Stimulated activated naive CD8-positive, alpha-beta T cell treated with anti-CD3 and anti-CD28 coated beads, Interleukin-15, amount 100 ng/mL, for 72 hours (primary cell): ENCODE measurements around the gene NPTX1.

Experiments used
- ATAC-seq: fragments of 150-1000 bp; cut with Tn5 transposase; 2 replicates; pipeline ENCODE4 v1.10.0; 2021; ENCODE audit warnings: mild to moderate bottlenecking, moderate library complexity
- DNase-seq, 2 donors: peaks; one replicate each; pipeline ENCODE4 v3.0.0; 2021 to 2022
- H3K27ac Mint-ChIP-seq, 2 donors: one replicate each; pipeline ENCODE4 v1.8.0; 2022; ENCODE audit warnings: mild to moderate bottlenecking in 2 of 2, mixed read lengths in 2 of 2, moderate library complexity in 2 of 2
- H3K27me3 Mint-ChIP-seq: one replicate; pipeline ENCODE4 v1.8.0; 2022; ENCODE audit warnings: mixed read lengths
- H3K4me1 Mint-ChIP-seq: one replicate; pipeline ENCODE4 v1.8.0; 2022; ENCODE audit warnings: mild to moderate bottlenecking, mixed read lengths
- H3K4me3 Mint-ChIP-seq, 2 donors: one replicate each; pipeline ENCODE4 v1.8.0; 2022; ENCODE audit warnings: mild to moderate bottlenecking in 2 of 2, mixed read lengths in 2 of 2, moderate library complexity in 1 of 2
- H3K9me3 Mint-ChIP-seq, 2 donors: one replicate each; pipeline ENCODE4 v1.8.0; 2022; ENCODE audit warnings: mixed read lengths in 2 of 2

NPTX1 gene

DNA sequence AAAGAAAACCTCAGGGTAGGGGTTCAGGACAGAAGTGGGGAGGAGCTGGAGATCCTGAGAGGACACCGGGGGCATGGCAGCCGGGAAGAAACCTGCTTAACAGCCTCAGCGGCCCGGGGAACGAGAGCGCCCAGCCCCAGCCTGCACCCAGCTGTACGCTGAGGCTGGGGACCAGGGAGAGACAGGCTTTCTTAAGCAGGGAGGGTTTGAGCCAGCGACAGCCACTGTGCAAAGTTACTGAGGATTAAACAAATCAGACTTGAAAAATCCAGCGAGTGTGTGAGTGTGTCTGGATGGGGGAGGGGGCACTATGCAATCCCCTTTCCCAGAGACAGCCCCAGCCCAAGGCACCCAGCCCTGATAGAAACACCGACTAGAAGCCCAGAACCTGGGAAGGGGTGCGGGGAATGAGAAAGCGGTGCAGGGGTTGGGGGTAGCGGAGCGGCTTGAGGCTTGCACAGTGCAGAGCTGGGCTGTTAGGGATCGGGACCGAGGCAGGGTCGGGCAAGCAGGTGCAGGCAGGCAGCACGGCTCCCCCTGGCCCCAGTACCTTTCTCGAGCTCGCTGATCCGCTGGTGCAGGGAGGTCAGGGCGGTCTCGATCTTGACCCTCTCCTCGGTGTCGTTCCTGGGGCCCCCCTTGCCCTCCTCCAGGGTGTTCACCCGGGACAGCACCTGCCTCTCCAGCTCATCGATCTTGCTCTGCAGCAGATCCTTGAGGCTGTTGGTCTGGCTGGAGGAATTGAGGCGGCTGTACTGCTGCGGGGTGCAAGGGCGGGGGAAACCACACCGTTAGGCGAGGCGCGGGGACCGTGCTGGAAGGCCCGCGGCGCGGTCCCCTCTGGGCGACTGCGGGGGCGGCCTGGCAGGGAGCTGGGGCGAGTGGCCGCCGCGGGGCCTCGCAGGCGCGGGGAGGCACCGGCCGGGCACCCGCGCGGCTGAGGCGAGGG is 1.2 kb downstream of the NPTX1 start:
- Mint-ChIP-seq H3K4me3 (peak overlapping the region; percentile 77 to 84), H3K4me1 (peaks cover 49% of the 10 kb centered on the region), H3K27ac (peak overlapping the region in 1 of 2 donors; percentile 71), H3K27me3 (peaks cover 76% of the 10 kb centered on the region), H3K9me3 (no peaks in the 10 kb centered on the region)
- DNase-seq = peak in 1 of 2 donors; percentile 32
- peak; percentile 48 for ATAC-seq

DNA sequence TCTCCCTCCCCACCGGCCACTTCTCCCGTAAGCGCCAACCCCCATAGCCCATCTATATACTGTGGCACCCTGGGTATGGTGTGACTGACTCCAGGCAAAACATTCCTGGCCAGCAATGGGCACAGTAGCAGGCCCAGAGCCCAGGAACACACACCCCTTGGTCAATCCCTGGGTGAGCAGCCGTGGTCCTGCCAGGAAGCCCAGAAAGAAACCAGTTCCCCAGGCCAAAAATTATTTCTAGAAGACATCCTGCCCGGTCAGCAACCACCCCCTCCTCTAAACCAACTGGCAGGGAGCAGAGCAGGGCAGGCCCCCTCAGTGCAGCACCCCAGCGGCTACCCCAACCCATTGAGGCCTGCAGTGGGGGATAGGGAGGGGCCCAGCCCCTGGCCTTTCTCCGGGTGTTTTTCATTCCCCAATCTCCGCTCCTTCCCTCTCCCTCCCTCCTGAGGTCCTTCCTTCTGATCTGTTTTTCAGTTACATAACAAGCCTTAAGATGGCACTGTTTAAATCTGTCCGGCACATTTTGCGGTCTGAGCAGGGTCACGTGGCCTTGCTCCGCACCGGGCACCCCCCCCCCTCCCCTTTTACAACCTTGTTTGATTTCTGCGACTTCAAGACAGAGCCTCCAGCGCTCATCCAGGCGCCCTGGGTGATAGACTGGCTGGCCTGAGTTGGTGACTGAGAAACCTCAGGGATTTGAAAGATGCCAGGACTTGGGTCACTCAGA is 2.0 kb downstream of the NPTX1 start:
- ATAC-seq (peak; percentile 13), DNase-seq (peak in 1 of 2 donors; percentile 38)
- peak overlapping the region; percentile 77 to 84 for H3K4me3 Mint-ChIP-seq
- peaks cover 49% of the 10 kb centered on the region for H3K4me1 Mint-ChIP-seq
- no peaks in the 10 kb centered on the region for H3K9me3 Mint-ChIP-seq
- H3K27ac Mint-ChIP-seq = no peak overlapping the region
- peaks cover 70% of the 10 kb centered on the region for H3K27me3 Mint-ChIP-seq

DNA sequence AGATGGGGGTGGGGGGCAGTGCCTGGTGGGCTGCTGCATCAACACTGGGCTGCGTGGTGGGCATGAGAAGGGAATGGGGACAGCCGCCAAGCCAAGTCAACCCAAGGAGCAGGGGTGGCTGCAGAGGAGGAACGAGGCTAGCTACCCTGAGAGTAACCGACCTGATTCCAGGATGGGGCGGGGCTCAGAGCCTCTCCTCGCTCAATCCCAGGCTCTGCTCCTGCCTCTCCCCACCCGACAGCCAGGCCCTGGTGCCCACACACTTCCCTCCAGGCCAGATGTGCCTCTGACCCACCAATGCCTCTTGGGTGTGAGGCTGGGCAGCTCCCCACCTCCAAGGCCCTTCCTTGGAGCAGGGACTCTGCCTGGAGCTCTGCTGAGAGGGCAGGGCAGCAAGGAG is 2.7 kb downstream of the NPTX1 start:
- no peak for DNase-seq
- Mint-ChIP-seq H3K4me3 (no peak overlapping the region), H3K9me3 (no peaks in the 10 kb centered on the region), H3K27me3 (peaks cover 70% of the 10 kb centered on the region), H3K4me1 (peaks cover 42% of the 10 kb centered on the region), H3K27ac (no peak overlapping the region)
- ATAC-seq = no peak

DNA sequence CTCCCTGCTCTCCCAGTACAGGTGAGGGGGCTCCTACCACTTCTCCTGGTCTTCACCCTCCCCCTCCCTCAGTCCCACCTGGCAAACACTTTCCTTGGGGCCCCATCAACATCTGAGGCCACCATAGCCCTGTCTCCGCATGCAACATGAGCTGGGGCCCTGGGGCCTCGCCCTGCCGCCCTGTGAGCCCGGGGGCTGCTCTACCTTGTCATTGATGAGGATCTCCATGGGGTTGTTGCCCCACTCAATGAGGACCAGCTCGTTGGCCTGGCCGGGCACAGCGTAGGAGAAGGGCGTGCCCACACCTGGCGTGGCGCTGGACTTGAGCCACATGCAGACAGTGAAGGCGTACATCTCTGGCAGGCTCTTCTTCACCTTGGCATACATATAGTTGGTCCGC is 3.4 kb downstream of the NPTX1 start:
- no peak for DNase-seq
- H3K4me3 Mint-ChIP-seq = no peak overlapping the region
- no peaks in the 10 kb centered on the region for H3K9me3 Mint-ChIP-seq
- no peak overlapping the region for H3K27ac Mint-ChIP-seq
- no peak for ATAC-seq
- H3K27me3 Mint-ChIP-seq = peaks cover 74% of the 10 kb centered on the region
- H3K4me1 Mint-ChIP-seq = peaks cover 41% of the 10 kb centered on the region

DNA sequence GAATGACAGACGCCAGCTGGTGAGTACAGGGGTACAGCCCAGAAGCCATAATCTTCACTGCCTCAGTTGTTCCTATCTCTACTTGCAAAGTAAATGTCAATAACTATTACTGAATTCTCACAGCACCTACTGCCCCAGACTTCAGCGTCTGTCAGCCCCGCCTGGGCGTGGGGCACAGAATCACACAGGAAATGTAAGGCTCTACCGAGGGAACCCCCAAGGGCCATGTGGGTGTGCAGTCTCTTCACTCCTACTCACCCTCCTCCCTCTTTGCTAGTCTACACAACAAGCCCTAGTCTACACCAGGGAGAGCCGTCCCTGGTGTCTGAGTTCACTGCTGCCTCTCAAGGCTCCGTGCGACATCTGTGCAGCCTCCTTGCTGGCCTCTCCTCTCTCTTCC is 4.5 kb downstream of the NPTX1 start:
- no peak for DNase-seq
- H3K27ac Mint-ChIP-seq = no peak overlapping the region
- no peak for ATAC-seq
- H3K4me3 Mint-ChIP-seq = no peak overlapping the region
- H3K27me3 Mint-ChIP-seq = peaks cover 83% of the 10 kb centered on the region
- H3K4me1 Mint-ChIP-seq = peaks cover 41% of the 10 kb centered on the region
- H3K9me3 Mint-ChIP-seq = no peaks in the 10 kb centered on the region

DNA sequence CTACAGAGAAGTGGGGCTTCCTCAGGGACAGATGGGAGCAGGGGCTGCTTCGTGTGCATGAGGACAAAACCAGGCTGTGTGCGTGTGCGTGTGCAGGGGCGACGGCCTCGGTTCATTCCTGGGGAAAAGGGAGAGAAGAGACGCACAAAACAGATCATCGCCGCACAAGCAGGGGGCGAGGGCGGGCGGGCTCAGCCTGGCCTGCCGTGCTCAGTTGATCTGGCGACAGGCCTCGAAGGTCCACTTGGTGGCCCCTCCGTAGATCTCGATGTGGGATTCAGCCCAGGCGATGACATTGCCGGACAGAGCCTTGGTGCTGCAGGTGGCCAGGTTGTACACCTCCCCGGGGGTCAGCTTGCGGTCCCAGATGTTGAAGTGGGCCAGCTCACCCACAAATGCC is 5.8 kb downstream of the NPTX1 start:
- no peak overlapping the region for H3K27ac Mint-ChIP-seq
- H3K4me1 Mint-ChIP-seq = peaks cover 35% of the 10 kb centered on the region
- ATAC-seq (no peak), DNase-seq (no peak)
- peaks cover 92% of the 10 kb centered on the region for H3K27me3 Mint-ChIP-seq
- no peaks in the 10 kb centered on the region for H3K9me3 Mint-ChIP-seq
- H3K4me3 Mint-ChIP-seq = no peak overlapping the region

DNA sequence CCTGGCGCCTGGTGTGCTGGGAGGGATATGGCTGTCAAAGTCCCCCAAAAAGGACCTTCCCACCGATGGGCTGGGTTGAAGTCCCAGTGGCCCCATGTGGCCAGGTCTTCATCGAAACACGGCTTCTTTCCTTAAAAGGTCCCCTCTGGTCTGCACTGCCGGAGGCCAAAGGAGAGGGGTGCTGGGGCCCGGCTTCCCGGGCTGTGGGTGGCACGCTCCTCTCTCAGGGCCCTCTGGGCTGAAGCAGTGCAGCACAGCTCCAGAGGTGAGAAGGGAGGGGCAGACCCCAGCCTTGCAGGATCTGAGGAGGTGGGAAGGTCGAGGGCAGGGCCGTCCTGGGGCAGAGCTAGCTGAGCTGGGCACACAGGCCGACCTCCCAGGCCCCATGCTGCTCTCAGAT is 6.7 kb downstream of the NPTX1 start:
- DNase-seq (no peak), ATAC-seq (no peak)
- Mint-ChIP-seq H3K4me1 (peaks cover 25% of the 10 kb centered on the region), H3K9me3 (no peaks in the 10 kb centered on the region), H3K27ac (no peak overlapping the region), H3K27me3 (peaks cover 91% of the 10 kb centered on the region), H3K4me3 (no peak overlapping the region)

DNA sequence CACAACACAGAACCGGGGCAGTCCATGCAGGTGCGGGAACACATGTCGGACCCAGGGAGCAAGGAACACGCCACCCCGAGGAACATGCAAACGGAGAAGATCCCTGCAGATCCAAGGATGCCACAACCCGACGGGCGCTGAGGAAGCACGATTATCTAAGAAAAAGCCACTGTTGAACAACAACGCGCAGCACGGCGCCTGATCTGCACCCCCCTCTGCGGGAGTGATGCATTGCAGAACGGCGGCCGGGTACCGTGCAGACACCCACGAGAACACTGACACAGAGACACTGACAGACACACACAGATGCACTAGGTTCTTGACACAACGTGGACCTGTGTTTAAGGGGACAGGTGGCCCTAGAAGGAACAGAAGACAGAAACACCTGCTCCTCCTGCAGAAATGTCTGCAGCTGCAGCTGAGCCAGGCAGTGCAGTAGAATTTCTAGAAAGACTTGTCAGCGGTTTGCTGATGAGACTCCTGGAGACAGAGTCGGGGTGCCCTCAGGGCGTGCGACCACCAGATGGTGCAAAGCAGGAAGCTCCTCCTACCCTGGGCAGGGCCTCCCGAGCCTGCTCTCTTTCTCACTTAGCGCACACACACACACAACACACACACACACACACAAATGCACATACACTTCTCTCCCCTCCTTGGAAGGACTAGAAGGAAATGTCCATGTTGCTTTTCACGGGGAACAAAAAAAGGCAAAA is 7.5 kb downstream of the NPTX1 start:
- no peak for DNase-seq
- Mint-ChIP-seq H3K9me3 (no peaks in the 10 kb centered on the region), H3K4me1 (peaks cover 18% of the 10 kb centered on the region), H3K4me3 (no peak overlapping the region), H3K27ac (no peak overlapping the region), H3K27me3 (peaks cover 84% of the 10 kb centered on the region)
- no peak for ATAC-seq

DNA sequence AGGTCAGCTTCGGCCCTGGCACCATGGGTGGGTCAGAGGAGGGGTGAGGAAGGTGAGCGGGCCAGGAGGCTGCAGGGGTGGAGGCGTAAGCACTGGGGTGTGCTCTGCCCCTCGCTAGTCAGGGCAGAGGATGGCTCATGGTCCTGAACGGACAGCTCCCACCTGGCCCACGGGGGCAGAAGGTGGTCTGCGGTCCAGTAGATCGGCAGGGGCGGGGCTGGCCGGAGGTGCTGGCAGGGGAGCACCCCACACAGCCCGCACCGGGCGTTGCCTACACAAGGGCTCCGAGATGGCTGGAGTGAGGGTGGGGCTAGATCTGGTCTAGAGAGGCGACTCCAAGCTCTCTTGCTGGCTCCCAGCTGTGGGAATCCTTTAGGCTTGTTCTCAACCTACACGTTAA is 8.2 kb downstream of the NPTX1 start:
- peaks cover 77% of the 10 kb centered on the region for H3K27me3 Mint-ChIP-seq
- no peaks in the 10 kb centered on the region for H3K9me3 Mint-ChIP-seq
- no peak overlapping the region for H3K27ac Mint-ChIP-seq
- ATAC-seq = no peak
- no peak overlapping the region for H3K4me3 Mint-ChIP-seq
- DNase-seq = no peak
- H3K4me1 Mint-ChIP-seq = peaks cover 11% of the 10 kb centered on the region

DNA sequence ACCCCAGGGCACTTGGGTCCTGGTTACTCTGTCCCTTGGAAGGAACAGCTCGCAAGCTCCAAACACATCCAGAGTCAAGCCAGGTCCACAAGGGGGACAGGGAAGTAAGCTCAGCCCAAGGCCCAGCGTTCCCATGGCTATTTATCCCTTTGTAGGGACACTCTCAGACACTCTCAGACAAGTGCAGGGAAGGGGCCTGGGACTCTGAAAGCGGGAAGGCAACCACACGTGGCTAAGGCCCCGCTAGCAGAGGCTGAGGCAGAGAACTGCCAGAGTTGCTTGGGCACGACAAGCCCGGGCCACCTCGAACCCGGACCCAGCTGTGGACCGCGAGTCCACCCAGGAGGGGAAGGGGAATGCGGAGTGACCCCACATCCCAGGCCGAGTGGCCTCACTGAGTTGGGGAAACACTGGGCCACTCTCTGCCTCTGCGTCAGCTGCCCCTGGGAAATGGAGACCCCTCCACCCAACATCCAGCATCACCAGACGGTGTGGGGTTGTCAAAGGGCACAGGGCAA is 10.2 kb downstream of the NPTX1 start:
- Mint-ChIP-seq H3K4me1 (no peaks in the 10 kb centered on the region), H3K27ac (no peak overlapping the region), H3K4me3 (no peak overlapping the region), H3K9me3 (no peaks in the 10 kb centered on the region), H3K27me3 (peaks cover 69% of the 10 kb centered on the region)
- DNase-seq (no peak), ATAC-seq (no peak)

DNA sequence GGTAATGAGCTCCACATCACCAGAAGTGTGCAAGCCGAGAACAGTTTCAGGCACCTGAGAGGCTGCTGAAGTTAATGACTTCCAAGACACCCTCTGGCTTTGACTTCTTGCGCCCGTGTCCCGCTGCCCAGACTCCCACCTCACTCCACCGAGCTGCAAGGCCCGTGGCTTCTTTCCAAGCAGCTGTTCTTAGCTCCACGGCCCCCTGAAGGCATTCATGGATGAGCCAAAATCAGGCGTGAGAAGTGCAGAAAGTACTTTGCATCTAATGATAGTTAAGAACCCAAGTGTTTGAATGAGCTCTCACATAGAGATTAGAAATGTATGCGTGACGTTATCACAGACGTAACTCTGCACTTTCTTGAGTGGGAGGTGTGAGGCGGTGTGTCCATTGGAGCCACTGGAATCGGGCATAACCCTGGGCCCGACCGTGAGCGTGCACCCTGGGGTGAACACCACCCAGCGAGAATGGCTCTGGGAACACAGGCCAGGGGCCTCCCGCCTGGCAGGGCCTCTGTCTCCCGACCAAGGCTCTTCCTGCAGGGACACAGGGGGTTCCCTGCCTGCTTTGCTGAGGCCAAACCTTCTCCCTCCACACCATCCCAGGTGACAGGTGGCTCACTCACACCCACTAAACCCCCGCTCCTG is 11.0 kb downstream of the NPTX1 start:
- ATAC-seq = no peak
- H3K27ac Mint-ChIP-seq = no peak overlapping the region

DNA sequence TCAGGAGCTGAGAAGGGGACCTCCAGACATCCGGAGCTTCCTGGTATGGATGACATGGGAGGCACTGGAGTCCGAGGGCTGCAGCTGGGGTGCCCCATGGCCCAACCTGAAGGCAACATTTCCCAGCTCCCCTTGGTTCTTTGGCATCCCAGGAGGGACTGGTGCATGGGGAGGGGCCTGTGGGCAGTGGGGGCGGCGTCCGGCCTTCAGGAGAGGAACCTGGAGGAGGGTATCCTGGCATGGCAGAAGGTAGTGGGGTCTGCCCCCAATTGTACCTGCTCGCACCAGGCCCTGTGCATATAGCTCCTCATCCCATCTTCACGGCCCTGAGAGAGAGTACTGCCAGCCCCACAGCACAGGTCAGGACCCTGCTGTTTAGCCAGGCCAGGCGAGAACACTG is 11.9 kb downstream of the NPTX1 start:
- Mint-ChIP-seq H3K27me3 (peaks cover 71% of the 10 kb centered on the region), H3K27ac (no peak overlapping the region), H3K4me1 (no peaks in the 10 kb centered on the region), H3K9me3 (no peaks in the 10 kb centered on the region), H3K4me3 (no peak overlapping the region)
- ATAC-seq = no peak
- DNase-seq = no peak

More for the DNA sequence above, 11.0 kb downstream of the NPTX1 start:
- Mint-ChIP-seq H3K9me3 (no peaks in the 10 kb centered on the region), H3K4me3 (no peak overlapping the region), H3K27me3 (peaks cover 69% of the 10 kb centered on the region), H3K4me1 (no peaks in the 10 kb centered on the region)
- DNase-seq = no peak

DNA sequence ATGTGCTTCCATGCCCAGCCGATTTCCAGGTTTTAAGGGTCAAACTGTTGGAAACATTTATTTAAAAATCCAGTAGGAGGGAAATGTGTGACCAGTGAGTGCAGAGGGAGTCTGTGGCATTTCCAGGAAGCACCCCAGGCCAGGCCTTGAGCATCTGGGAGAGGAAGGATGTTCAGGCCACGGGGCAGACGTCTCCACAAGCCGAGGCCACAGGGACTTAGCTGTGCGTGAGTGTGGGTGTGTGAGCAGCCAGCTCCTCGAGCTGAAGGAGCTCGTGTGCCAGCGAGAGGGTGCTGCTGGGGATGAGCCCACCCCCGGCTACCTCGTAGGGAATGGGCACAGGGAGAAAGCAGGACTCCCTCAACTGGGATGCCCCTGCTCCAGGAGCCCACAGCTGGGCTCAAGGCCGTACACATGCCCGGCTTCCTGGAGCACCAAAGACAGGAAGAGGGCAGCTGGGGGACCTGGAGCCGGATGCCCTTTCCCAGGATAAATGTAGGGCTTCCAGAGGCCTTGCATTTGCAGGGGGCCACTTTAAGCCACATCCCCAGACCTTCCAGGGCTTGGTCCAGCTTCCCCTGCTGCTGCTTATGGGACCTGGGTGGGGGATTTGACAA is 12.5 kb downstream of the NPTX1 start:
- H3K4me3 Mint-ChIP-seq = no peak overlapping the region
- peak overlapping the region in 1 of 2 donors; percentile 76 for H3K27ac Mint-ChIP-seq
- no peaks in the 10 kb centered on the region for H3K9me3 Mint-ChIP-seq
- DNase-seq = no peak
- H3K4me1 Mint-ChIP-seq = no peaks in the 10 kb centered on the region
- H3K27me3 Mint-ChIP-seq = peaks cover 71% of the 10 kb centered on the region
- no peak for ATAC-seq

DNA sequence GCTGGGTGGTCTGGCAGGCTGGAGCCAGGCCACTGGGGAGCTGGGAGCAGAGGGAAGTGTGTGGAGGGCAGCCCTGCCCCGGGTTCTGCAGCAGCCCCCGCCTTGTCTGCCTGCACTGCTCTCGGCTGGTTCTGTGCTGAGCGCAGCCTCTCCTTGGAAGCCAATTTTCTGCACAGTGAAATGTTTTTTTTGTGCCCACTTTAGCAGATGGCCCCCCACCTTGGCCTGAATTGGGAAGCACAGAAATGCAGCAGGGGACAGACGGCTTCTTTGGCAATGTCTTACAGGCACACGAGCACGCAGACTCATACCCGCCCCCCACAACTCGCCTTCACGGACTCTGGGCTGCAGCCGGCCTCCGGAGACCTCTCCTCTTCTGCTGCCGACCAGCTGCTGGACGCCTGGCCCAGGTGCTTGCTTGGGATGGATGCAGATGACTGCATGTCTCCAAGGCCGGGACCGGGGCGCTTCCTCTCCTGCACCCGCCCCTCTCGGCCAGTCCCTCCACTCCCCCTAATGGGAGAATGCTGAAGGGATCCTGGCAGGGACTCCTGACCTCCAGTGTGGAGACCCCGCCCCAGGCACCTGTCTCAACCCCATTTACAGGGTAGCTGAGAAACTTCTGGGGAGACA is 14.8 kb downstream of the NPTX1 start:
- DNase-seq (no peak), ATAC-seq (no peak)
- peaks cover 14% of the 10 kb centered on the region for H3K4me1 Mint-ChIP-seq
- no peak overlapping the region for H3K4me3 Mint-ChIP-seq
- no peak overlapping the region for H3K27ac Mint-ChIP-seq
- H3K27me3 Mint-ChIP-seq = peaks cover 73% of the 10 kb centered on the region
- H3K9me3 Mint-ChIP-seq = no peaks in the 10 kb centered on the region
